ENCODE results near the gene CPEB3. TPM values are rescaled to one million over a fixed set of nuclear protein-coding genes. Genes with fewer than 3 reads are reported as not detected.
"Not testable (repeated sequence)": the region's sequence is repeated elsewhere in the genome, so short reads cannot be mapped to it uniquely, and the experiment has no call there.

Gene CPEB3
- total and polyA plus RNA-seq, 3 donors from 2014 or later = 19.4 to 32.4 (median 23.5) TPM

DNA sequence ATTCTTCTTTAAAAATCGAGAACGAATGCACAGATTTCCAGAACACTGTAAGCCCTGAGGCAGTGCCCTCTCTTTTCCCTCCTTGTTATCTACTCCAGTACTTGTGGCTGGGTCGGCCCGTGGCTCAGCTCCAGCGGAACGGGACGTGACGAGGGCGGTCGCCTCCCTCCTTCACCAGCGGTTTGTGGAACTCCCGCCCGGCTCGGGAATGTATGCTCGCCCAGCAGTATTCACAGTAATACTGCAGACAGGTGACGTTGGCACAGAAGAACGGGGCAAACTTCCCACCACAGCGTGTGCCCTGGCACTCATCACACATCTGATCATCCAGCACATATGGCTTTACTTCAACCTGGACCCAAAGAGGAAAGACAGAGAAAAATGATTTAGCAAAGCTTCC lies 238.8 kb downstream of the CPEB3 start:
- no peaks in the 10 kb centered on the region for H3K36me3 ChIP-seq (ENCODE audit: low read depth, missing control alignments)
- intact Hi-C loops (cut with DNase I; ENCODE audit: low total_unique reads) = no loop called here
- DNase-seq = no peak
- 84 to 87% methylated on average over 18 of the region's 18 CpGs for WGBS, 2 donors
- no peaks in the 10 kb centered on the region for H3K27me3 ChIP-seq
- no peaks in the 10 kb centered on the region for H3K4me1 ChIP-seq
- H3K4me3 ChIP-seq = no peak overlapping the region
- H3K27ac ChIP-seq = no peak overlapping the region
- H3K9me3 ChIP-seq = no peaks in the 10 kb centered on the region
- TF ChIP-seq, protein P1, sequence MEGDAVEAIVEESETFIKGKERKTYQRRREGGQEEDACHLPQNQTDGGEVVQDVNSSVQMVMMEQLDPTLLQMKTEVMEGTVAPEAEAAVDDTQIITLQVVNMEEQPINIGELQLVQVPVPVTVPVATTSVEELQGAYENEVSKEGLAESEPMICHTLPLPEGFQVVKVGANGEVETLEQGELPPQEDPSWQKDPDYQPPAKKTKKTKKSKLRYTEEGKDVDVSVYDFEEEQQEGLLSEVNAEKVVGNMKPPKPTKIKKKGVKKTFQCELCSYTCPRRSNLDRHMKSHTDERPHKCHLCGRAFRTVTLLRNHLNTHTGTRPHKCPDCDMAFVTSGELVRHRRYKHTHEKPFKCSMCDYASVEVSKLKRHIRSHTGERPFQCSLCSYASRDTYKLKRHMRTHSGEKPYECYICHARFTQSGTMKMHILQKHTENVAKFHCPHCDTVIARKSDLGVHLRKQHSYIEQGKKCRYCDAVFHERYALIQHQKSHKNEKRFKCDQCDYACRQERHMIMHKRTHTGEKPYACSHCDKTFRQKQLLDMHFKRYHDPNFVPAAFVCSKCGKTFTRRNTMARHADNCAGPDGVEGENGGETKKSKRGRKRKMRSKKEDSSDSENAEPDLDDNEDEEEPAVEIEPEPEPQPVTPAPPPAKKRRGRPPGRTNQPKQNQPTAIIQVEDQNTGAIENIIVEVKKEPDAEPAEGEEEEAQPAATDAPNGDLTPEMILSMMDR (IDR thresholded peaks at IDR 0.05) = no peak
- no peak for TF ChIP-seq POLR2A (IDR thresholded peaks at IDR 0.05)

- no peak overlapping the region for H3K27ac ChIP-seq
- H3K9me3 ChIP-seq = no peaks in the 10 kb centered on the region
- TF ChIP-seq, protein P1 (IDR thresholded peaks at IDR 0.05) = no peak
- no peak for TF ChIP-seq POLR2A (IDR thresholded peaks at IDR 0.05)
- intact Hi-C loops (cut with DNase I; ENCODE audit: low total_unique reads) = no loop called here
- DNase-seq = no peak
- no peaks in the 10 kb centered on the region for H3K27me3 ChIP-seq
- H3K4me1 ChIP-seq = no peaks in the 10 kb centered on the region
- H3K36me3 ChIP-seq (ENCODE audit: low read depth, missing control alignments) = no peaks in the 10 kb centered on the region
- H3K4me3 ChIP-seq = no peak overlapping the region
These were observed 243.7 kb downstream of the CPEB3 start for GRCh38 chr10:92047215-92047614.

DNA sequence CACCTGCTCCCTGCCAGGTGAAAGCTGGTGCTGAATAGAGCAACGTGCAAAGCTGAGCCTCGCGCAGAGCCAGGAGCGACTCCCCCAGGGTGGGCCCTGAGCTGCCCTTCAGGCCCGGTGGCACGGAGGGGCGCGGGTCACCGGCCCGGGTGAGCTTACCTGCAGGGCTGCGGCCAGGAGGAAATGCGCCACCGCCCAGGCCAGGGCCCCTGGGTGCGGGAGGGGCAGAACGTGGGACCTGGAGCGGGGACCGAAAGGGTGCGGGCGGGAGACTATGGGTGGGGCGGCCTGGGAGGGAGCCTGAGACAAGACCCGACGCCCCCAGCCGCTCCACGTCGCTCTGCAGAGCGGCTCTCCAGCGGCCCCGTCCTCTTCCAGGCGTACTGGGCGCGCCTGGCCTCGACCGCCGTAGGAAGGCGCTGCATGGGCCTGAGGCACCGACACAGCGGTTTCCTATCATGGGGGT lies 245.2 kb downstream of the CPEB3 start:
- intact Hi-C loops (cut with DNase I; ENCODE audit: low total_unique reads) = no loop called here
- peak overlapping the region in 1 of 2 donors; percentile 10 for H3K4me3 ChIP-seq
- H3K9me3 ChIP-seq = no peaks in the 10 kb centered on the region
- no peaks in the 10 kb centered on the region for H3K27me3 ChIP-seq
- no peak for TF ChIP-seq POLR2A (IDR thresholded peaks at IDR 0.05)
- TF ChIP-seq, protein P1 (IDR thresholded peaks at IDR 0.05) = no peak
- no peaks in the 10 kb centered on the region for H3K4me1 ChIP-seq
- WGBS, 2 donors = 41% methylated on average over 27 of the region's 37 CpGs; no CpG with 5 or more reads in 1 of the 2 donors
- H3K36me3 ChIP-seq (ENCODE audit: low read depth, missing control alignments) = no peaks in the 10 kb centered on the region
- DNase-seq = no peak
- no peak overlapping the region for H3K27ac ChIP-seq

GRCh38 chr10:92042541-92042940 lies 248.3 kb downstream of the CPEB3 start:
- DNase-seq = no peak
- H3K27me3 ChIP-seq = no peaks in the 10 kb centered on the region
- 70 to 89% methylated on average over 5 of the region's 5 CpGs for WGBS, 2 donors
- H3K4me3 ChIP-seq = no peak overlapping the region
- no peak overlapping the region for H3K27ac ChIP-seq
- H3K36me3 ChIP-seq (ENCODE audit: low read depth, missing control alignments) = no peaks in the 10 kb centered on the region
- TF ChIP-seq POLR2A (IDR thresholded peaks at IDR 0.05) = no peak
- TF ChIP-seq, protein P1 (IDR thresholded peaks at IDR 0.05) = no peak
- H3K4me1 ChIP-seq = no peaks in the 10 kb centered on the region
- intact Hi-C loops (cut with DNase I; ENCODE audit: low total_unique reads) = no loop called here
- H3K9me3 ChIP-seq = no peaks in the 10 kb centered on the region

- no peak overlapping the region for H3K4me3 ChIP-seq
- TF ChIP-seq, protein P1 (IDR thresholded peaks at IDR 0.05) = no peak
- TF ChIP-seq POLR2A (IDR thresholded peaks at IDR 0.05) = no peak
- no peaks in the 10 kb centered on the region for H3K27me3 ChIP-seq
- H3K4me1 ChIP-seq = no peaks in the 10 kb centered on the region
- H3K27ac ChIP-seq = no peak overlapping the region
- H3K36me3 ChIP-seq (ENCODE audit: low read depth, missing control alignments) = no peaks in the 10 kb centered on the region
- no peaks in the 10 kb centered on the region for H3K9me3 ChIP-seq
- 71 to 82% methylated on average over 1 of the region's 1 CpG for WGBS, 2 donors
- intact Hi-C loops (cut with DNase I; ENCODE audit: low total_unique reads) = no loop called here
- no peak for DNase-seq
These were observed 251.9 kb downstream of the CPEB3 start for GRCh38 chr10:92038949-92039348.

GRCh38 chr10:92033070-92033469 lies 257.8 kb downstream of the CPEB3 start:
- 67 to 68% methylated on average over 3 of the region's 3 CpGs for WGBS, 2 donors
- H3K9me3 ChIP-seq; H3K27ac ChIP-seq; DNase-seq; H3K36me3 ChIP-seq (ENCODE audit: low read depth, missing control alignments); H3K4me3 ChIP-seq; H3K27me3 ChIP-seq; intact Hi-C loops (cut with DNase I; ENCODE audit: low total_unique reads); H3K4me1 ChIP-seq: not testable (repeated sequence)

Measured in testis (tissue), 3 donors.